ENCODE measurements around the gene PIP5K1A. TPM values are rescaled to one million over a fixed set of nuclear protein-coding genes. Genes with fewer than 3 reads are reported as not detected.
"Not testable (repeated sequence)": the region's sequence is repeated elsewhere in the genome, so short reads cannot be mapped to it uniquely, and the experiment has no call there.

PIP5K1A gene
- total RNA-seq, 1 donor from 2014 or later = 70.5 TPM

DNA sequence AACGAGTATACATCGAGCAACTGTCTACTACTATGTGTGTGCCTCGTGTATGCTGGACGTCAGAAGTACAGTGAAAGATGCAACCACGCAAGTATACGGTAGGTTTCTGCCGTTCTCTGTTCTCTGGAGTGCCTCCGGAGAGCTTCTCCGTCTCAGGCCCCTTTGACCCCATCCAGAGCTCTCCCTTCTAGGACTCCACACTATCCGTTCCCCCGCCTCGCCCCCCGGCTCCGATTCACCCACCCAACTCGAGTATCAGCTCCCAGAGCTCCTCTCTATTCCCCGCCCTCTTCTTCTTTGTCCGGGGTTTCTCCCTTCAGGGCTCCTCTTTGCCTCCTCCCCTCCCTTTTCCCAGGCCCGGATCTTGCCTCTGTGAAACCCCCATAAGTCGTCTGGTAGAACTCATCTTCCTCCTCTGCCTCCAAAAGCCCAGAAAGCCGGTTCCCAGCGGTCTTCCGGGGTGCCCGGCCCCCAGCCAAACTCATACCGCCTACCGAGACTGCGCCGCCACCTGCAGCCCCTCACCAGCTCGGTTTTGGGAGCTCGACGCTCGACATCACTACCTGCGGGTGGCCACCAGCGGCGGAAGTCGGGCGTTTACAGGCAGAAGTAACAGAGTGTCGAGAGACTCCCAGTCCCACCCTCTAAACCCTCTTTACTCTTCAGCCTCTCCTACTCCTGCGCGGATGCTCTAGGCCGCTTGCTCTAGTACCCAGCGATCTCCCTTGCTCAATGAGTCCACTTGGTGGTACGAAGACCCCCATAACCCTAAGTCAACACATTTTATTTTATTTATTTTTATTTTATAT, 8.5 kb upstream of the PIP5K1A start, which contains the start of gene VPS72:
Gene VPS72, minus strand, starts transcription at position 561 of the 809 bp plus-strand sequence. Its CDS starts 76 bp downstream, at position 485.
- FAIRE-seq (no peak), DNase-seq (ENCODE audit: low spot score in 2 of 2) (peak; percentile 62 to 84)

DNA sequence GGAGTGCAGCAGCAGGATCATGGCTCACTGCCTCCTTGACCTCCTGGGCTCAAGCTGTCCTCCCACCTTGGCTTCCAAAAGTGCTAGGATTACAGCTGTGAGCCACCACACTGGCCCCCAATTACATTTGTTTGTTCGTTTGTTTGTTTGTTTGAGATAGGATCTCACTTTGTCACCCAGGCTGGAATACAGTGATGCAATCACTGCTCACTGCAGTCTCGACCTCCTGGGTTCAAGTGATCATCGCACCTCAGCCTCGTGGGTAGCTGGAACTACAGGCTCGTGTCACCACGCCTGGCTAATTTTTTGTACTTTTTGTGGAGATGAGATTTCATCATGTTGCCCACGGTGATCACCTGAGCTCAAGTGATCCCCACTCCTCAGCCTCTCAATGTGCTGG, 6.3 kb upstream of the PIP5K1A start:
- FAIRE-seq (no peak), DNase-seq (ENCODE audit: low spot score in 2 of 2) (no peak)

DNA sequence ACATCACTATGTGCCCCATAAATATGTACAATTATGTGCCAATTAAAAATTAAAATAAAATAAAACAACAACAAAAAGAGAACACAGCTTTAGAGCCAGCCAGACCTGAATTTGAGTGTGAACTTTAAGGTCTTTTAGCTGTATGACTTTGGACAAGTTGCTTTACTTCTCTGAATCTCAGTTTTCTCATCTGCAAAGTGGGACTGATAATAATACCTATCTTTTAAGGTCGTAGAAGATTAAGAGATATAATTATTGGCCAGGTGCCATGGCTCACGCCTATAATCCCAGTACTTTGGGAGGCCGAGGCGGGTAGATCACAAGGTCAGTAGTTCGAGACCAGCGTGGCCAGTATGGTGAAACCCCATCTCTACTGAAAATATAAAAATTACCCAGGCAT, 5.0 kb upstream of the PIP5K1A start:
- FAIRE-seq (no peak), DNase-seq (ENCODE audit: low spot score in 2 of 2) (no peak)

DNA sequence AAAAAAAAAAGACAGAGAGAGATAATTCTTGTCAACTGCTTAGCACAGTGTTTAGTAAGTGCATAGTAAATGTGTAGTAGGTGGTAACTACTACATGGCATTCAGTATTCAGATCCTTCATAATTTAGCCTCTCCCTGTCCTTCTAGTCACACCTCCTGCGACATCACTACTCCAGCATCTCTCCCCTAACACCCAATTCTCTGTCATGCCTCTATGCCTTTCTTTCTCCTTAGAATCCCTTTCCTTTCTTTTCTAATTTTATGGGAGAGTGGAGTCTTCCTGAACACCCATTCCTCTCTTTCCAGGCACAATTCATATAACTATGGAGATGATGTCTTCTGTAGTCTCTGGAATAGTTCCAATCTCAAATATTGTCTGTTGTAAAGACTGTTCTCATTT, 4.5 kb upstream of the PIP5K1A start:
- no peak for DNase-seq (ENCODE audit: low spot score in 2 of 2)
- no peak for FAIRE-seq

DNA sequence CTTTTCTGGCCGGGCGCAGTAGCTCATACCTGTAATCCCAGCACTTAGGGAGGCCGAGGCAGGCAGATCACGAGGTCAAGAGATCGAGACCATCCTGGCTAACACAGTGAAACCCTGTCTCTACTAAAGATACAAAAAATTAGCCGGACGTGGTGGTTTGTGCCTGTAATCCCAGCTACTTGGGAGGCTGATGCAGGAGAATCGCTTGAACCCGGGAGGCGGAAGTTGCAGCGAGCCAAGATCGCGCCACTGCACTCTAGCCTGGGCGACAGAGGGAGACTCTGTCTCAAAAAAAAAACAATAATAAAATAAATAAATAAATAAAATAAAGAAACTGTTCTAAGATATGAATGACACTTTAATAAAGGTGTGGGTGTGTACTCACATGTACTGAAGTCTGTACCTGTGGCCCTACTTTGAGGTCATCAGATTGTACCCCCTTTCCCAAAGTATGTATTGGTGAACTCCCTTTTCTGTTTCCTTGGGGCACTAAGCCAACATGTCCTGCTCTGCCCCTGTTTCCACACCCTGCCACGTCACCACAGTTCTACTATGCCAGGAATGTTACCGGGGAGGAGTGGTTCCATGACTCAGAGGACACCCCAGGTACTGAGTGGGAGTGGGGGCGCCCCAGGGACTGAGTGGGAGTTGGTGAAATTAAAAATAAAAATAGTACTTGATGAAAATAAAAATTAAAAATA, 3.3 kb upstream of the PIP5K1A start:
- not testable (repeated sequence) for DNase-seq (ENCODE audit: low spot score in 2 of 2); FAIRE-seq

DNA sequence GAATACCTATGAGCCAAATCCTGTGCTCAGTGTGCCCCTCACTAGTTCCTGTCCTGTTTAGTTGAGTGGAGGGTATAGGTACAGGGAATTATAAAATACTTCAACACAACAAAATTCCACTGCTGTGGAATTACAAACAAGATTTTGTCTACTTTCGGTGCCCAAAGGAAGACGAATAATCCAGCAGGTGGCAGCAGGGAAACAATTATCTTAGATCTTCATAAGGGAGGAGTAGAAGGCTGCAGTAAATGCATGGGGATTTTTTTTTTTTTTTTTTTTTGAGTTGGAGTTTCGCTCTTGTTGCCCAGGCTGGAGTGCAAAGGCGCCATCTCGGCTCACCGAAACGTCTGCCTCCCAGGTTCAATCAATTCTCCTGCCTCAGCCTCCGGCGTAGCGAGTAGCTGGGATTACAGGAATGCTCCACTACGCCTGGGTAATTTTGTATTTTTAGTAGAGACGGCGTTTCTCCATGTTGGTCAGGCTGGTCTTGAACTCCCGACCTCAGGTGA, 2.0 kb upstream of the PIP5K1A start:
- no peak for FAIRE-seq
- no peak for DNase-seq (ENCODE audit: low spot score in 2 of 2)

DNA sequence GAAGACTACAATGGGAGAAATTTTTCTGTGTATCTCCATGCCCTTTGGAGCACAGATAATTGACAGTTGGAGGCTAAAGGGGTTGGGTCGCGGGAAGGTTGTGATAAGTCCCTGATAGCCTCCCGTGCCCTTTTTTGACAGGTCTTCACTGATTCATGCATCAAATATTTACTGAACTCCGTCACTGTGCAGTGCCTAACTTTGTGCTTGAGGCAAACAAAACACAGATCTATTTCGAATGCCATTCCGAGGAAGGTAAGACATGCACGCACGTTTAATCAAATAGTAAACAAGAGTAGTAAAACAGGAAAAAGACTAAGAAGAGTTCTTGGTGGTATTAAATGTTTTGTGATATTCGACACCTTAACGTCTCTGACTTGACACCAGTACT, 494 bp upstream of the PIP5K1A start:
- FAIRE-seq = no peak
- DNase-seq (ENCODE audit: low spot score in 2 of 2) = no peak

DNA sequence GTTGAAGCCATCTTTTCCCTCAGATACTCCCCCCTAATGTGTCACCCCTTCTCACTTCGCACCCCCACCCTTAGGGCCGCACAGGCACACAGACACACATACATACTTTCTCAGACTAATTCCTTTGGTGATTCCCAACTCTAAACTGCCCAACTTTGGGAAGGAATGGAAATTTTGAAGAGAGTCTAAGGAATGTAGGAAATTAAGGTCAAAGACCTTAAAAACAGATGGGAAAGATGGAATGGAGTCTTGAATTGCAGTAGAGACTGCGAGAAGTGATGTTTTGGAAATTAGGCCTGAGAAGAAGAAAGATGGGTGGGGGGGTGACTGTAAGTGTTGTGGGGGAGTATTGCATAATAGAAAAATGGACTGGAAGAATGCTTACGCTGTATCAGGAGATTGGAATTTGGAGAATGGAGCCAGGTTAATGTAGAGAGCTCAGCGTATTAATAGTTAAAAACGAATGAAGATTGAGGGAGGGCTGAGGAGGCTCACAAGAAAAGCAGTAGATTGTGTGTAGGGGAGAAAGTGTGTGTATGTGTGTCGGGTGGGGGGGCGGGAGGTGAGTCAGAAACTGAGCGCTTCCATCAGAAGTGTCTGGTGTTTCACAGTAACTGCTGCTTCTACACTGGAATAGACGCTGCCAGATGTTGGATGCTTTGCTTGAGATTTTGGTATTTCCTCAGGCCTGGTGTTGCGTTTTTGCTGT, 1.7 kb downstream of the PIP5K1A start:
- DNase-seq (ENCODE audit: low spot score in 2 of 2) = no peak
- no peak for FAIRE-seq

DNA sequence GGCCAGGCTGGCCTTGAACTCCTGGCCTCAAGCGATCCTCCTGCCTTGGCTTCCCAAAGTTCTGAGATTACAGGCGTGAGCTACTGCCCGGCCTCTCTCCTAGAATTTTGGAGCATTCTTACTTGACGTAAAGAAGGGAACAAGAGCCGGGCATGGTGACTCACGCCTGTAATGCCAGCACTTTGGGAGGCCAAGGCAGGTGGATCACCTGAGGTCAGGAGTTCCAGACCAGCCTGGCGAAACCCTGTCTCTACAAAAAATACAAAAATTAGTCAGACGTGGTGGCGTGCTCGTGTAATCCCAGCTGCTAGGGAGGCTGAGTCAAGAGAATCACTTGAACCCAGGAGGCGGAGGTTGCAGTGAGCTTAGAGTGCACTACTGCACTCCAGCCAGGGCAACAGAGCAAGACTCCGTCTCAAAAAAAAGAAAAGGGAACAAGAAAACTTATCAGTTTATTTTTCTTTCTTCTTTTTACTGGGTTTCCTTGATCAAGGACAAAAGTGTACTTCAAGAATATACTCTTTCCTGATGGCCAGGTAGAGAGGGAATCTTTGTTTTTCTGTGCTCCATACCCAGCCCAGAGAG, 7.1 kb downstream of the PIP5K1A start:
- not testable (repeated sequence) for FAIRE-seq; DNase-seq (ENCODE audit: low spot score in 2 of 2)

DNA sequence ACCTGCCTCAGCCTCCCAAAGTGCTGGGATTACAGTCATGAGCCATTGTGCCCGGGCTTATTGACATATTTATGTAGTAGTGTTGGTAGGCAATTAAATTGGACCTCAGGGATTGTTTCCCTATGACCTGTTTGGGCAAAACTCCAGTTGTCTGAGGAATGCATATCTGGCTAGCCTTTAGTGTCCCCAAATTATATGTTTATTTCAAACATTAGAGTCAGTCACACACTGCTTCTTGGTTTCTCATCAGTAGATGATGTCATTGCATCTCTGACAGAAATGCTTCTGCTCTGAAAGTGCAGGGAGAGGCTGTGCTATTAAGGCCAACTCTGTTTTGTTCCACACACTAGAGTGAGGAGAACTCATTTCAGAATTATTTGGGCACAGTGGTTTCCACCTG, 12.5 kb downstream of the PIP5K1A start:
- DNase-seq (ENCODE audit: low spot score in 2 of 2) = no peak
- FAIRE-seq = no peak

DNA sequence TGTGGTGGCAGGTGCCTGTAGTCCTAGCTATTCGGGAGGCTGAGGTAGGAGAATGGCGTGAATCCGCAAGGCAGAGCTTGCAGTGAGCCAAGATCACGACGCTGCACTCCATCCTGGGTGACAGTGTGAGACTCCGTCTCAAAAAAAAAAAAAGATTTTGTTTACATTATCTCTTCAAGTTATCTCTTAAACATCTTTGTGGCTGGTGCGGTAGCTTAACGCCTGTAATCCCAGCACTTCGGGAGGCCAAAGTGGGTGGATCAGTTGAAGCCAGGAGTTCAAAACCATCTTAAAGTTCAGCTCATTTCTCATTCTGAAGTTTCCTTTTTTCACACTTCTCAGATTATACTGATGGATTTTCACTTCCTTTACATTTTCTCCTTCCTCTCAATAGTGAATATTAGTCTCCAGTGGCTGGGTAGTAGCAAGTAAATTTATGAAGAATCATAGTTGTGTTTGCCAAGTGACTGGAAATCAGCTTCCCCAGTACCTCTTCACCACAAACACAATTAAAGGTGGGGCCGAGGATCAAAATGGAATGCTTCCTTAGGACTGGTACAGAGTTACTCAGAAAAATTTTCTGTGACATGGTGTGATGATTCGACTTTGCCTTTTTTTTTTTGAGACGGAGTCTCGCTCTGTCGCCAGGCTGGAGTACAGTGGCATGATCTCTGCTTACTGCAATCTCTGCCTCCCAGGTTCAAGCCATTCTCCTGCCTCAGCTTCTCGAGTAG, 13.8 kb downstream of the PIP5K1A start:
- DNase-seq (ENCODE audit: low spot score in 2 of 2) (no peak), FAIRE-seq (no peak)

DNA sequence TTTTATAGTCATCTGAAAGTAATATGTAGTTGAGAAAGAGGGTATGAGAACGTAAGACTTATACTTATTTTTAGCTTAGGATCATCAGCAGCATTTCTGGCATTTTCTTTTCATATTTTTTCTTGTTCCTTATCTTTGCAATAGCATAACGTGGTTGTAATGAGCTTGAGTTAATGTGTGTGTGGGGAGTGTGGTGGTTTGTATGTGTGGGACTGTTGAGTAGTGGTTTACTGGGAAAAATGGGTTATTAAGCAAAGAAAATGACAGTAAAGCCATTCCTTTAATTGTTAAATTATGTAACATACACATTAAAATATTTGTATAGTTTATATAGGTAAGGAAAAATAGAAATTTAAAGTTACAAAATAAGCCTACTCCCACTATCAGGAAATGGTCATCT, 15.2 kb downstream of the PIP5K1A start:
- no peak for FAIRE-seq
- DNase-seq (ENCODE audit: low spot score in 2 of 2) = no peak

DNA sequence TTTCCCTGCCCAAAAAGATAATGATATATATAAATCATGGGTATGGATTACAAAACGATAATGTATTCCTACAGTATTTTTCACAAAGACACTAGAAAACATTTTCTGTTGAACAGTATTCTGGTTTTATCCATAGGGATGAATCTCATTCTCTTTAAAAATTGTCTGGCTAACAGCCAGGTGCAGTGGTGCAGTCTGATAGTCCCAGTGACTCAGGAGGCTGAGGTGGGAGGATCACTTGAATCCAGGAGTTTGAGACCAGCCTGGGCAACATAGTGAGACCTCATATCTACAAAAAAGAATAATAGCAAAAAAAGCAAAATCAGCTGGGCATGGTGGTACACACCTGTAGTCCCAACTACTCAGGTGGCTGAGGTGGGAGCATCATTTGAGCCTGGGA, 23.3 kb downstream of the PIP5K1A start:
- DNase-seq (ENCODE audit: low spot score in 2 of 2) = no peak

DNA sequence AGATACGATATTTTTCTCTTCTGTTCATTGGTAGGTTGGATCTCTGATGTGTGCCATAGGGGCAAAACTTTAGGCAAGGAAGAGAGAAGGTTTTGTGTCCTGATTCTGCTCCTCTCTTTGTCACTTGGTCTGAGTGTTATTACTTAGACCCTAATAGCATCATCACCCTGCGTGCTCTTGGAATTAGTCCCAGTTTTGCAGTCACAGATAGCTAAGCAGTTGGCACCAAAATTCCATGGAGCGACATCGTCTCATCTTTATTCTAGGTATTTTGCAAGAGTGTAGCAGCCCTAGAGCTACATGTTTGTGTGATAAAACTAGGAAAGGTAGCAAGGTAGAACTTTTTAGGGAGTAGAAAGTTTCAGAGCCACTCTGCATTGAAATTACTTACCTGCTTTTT, 23.8 kb downstream of the PIP5K1A start:
- no peak for DNase-seq (ENCODE audit: low spot score in 2 of 2)

More for the DNA sequence above, 23.3 kb downstream of the PIP5K1A start:
- FAIRE-seq = no peak

DNA sequence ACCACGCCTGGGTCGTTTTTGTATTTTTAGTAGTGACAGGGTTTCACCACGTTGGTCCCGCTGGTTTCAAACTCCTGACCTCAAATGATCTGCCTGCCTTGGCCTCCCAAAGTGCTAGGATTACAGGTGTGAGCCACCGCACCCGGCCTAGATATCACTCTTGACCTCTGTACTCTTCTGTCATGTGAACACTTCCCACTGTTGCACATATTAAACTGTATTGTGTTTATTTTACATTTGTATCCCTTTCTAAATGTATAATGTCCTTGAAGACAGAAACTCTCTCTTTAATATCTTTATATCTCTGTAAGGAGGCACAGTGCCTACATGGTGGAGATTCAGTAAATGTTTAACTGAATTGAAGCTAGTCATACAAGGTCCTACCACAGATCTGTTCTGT, 36.9 kb downstream of the PIP5K1A start:
- no peak for DNase-seq (ENCODE audit: low spot score in 2 of 2)
- no peak for FAIRE-seq

More for the DNA sequence above, 23.8 kb downstream of the PIP5K1A start:
- FAIRE-seq = no peak

DNA sequence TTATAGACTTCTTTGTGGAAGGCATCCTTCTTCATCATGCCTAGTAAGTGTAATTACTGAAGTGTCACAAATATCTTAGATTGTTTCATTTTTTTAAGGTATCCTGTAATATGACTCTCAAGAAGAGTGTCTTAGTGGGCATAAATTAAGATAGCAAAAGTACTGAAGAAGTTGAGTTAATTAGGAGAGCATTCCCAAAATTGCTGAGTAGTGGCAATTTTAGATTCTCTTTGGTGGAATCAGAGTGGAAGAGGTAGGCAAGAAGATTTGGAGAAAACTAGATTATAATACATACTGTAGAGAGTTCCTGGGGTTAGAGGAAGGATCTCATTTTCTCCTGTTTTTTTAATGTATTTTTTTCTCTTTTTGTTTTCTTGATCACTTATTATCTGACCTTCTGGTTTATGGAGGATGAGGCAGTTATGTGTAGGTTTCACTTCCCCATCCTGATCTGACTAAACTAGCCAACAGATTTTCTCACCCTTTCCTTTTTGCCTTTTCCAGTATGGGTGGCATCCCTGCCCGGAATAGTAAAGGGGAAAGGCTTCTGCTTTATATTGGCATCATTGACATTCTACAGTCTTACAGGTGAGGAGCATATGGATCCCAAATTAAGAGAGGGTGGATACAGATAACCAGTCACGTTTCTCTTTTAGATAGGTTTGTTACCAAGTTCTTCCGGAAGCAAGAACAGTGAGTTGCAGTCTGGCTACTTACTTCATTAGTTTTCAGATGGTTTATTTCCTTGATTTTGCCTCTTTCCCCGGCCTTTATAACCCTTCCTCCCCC, 39.5 kb downstream of the PIP5K1A start:
- no peak for FAIRE-seq
- DNase-seq (ENCODE audit: low spot score in 2 of 2) = no peak

DNA sequence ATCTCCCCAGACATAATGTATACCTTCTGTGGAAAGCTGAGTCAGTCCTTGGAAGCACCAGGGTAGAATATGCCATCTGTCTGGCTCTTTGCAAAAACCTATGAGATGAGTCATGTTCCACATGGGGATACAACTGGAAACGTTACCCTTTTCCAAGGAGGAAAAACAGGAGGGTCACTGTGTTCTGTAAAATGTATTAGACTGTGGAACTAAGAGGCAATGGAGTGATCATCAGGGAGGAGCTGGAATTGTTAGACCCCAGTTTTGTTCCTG, 40.1 kb downstream of the PIP5K1A start:
- FAIRE-seq = no peak
- DNase-seq (ENCODE audit: low spot score in 2 of 2) = peak in 1 of 2 donors; percentile 28

DNA sequence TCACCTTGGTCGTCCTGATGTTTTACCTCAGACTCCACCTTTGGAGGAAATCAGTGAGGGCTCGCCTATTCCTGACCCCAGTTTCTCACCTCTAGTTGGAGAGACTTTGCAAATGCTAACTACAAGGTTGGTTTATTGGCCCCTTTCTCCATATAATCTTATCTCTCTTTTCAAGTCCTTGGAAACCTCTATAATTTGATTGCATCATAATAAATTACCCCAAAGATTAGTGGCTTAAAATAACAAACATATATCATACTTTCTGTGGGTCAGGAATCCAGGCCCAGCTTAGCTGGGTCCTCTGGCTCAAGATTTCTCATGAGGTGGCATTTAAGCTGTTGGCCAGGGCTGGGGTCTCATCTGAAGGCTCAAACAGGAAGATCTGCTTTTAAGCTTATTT, 44.1 kb downstream of the PIP5K1A start:
- DNase-seq (ENCODE audit: low spot score in 2 of 2) = no peak
- FAIRE-seq = no peak

DNA sequence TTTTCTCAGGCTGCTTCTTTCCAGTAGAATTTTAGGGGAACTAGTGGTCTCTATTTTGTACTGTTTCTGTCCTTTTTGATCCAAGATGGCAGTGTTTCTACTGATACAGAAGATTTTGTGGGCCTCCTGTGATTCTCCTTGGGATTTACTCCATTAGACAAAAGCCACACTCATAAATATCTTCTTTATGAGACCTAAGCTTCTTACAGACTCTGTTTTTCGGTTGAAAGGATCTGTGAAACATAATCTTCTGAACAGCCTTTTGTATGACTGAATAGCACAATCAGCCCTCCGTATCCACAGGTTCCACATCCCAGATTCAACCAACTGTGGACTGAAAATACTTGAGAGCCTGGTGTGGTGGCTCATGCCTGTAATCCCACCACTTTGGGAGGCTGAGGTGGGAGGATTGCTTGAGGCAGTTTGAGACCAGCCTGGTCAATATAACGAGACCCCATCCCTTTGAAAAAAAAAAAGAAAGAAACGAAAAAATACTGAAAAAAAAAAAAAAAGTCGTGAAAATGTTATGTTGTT, 45.4 kb downstream of the PIP5K1A start:
- DNase-seq (ENCODE audit: low spot score in 2 of 2) (no peak), FAIRE-seq (no peak)
